Activated T-helper 2 cell treated with anti-CD3 and anti-CD28 coated beads, Interferon-gamma antibody, Interleukin-2, Interleukin-4, amounts not matched to agents 10 μg/mL and 5 μg/mL and 100 μg/mL, durations not matched to agents 14 hours and 24 hours and 36 hours (primary cell): ENCODE data around the gene GRK5. TPM values are rescaled to one million over a fixed set of nuclear protein-coding genes. Genes with fewer than 3 reads are reported as not detected.

Source experiments
- DNase-seq: peaks from one replicate; pipeline ENCODE4 v3.0.0; 2021; ENCODE audit warnings: low spot score
- H3K27ac Mint-ChIP-seq: one replicate; pipeline ENCODE4 v1.8.0; 2021; ENCODE audit warnings: mixed read lengths
- H3K27me3 Mint-ChIP-seq: one replicate; pipeline ENCODE4 v1.8.0; 2021; ENCODE audit warnings: low read depth, mixed read lengths
- H3K36me3 Mint-ChIP-seq: one replicate; pipeline ENCODE4 v1.8.0; 2021; ENCODE audit warnings: low read depth, mixed read lengths
- H3K4me1 Mint-ChIP-seq: one replicate; pipeline ENCODE4 v1.8.0; 2021; ENCODE audit warnings: low read depth, mixed read lengths
- H3K4me3 Mint-ChIP-seq: one replicate; pipeline ENCODE4 v1.8.0; 2021; ENCODE audit warnings: low read depth, mild to moderate bottlenecking, moderate library complexity, mixed read lengths
- H3K9me3 Mint-ChIP-seq: one replicate; pipeline ENCODE4 v1.8.0; 2021; ENCODE audit warnings: mixed read lengths
- intact Hi-C: fragments of 100-400 bp; cut with micrococcal nuclease; formaldehyde crosslinking; loops from one replicate; pipeline ENCODE4 v1.15.1; 2023
- total RNA-seq: library from RNA; stranded (reverse); gene quantifications from 2 replicates; pipeline ENCODE4 v1.2.3, GENCODE V29; 2022

GRK5 gene
- total RNA-seq, 1 donor from 2014 or later, result 24.4 TPM

DNA sequence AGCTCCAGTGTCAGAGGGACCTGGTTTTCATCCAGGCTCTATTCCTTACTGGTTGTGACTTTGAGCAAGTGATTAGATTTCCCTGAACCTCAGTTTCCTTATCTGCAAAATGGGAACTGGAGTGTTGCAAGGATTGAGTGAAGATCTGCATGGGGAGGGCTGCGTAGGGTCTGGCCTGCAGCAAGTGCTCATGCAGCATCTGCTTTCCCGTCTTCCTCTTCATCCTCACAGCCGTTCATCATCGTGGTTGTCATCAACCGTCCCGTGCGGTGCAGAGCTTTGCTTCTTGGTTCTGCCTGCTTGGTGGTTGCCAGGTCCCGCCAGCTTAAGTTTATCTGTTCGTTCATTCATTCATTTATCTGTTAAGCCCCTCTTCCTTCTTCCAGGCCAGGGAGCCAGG is 135.0 kb downstream of the GRK5 start:
- intact Hi-C loops, result no loop called here
- Mint-ChIP-seq H3K9me3 (no peaks in the 10 kb centered on the region), H3K27me3 (no peaks in the 10 kb centered on the region), H3K27ac (no peak overlapping the region), H3K4me3 (no peak overlapping the region), H3K4me1 (peaks cover 20% of the 10 kb centered on the region), H3K36me3 (peaks cover 8% of the 10 kb centered on the region)
- no peak for DNase-seq

DNA sequence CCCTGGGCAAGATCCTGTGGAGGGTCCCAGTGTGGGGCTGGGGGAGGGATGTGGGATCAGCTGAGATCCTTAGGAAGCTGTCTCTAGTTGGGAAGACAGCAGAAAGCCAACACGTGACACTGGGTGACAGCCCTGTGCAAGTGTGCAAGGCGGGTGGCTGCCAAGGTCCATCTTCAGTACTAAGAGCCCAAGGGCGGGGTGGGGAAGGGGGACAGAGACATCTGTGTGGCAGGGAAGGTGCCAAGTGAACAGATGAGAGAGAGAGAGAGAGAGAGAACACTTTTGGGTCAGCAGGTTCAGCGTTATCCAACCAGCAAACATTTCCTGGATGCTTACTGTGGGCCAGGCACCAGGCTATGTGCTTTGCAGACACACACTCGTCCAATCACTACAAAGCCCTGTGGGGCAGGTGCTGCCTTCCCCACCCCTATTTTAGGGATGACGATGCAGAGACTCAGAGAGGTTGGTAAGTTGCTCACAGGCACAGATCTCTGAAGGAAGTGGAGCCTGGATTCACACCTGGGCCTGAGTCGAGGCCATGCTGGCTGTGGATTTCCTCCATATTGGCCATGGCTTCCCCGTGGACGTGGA is 135.7 kb downstream of the GRK5 start:
- Mint-ChIP-seq H3K4me1 (peaks cover 20% of the 10 kb centered on the region), H3K9me3 (no peaks in the 10 kb centered on the region), H3K4me3 (no peak overlapping the region), H3K27ac (no peak overlapping the region), H3K27me3 (no peaks in the 10 kb centered on the region), H3K36me3 (peaks cover 13% of the 10 kb centered on the region)
- intact Hi-C loops, result no loop called here
- no peak for DNase-seq

DNA sequence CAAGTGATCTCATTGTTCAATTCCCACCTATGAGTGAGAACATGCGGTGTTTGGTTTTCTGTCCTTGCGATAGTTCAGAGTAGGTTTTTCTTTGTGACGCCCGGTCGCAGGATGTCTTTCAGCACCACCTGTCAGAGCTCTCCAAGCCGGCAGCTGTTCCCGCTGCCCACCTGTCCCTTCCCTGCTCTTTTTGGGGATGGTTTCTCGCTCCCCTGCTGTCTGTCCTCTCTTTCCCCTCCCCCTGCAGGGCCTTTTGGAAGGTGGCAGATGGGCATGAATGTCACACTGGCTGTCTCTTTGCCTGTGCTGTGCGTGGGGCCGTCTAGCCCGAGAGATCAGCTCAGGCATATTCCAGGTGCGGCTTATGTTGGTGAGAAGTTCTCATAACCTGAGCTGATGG is 137.0 kb downstream of the GRK5 start:
- Mint-ChIP-seq H3K27me3 (no peaks in the 10 kb centered on the region), H3K4me1 (peaks cover 22% of the 10 kb centered on the region), H3K36me3 (peaks cover 20% of the 10 kb centered on the region), H3K4me3 (no peak overlapping the region), H3K9me3 (no peaks in the 10 kb centered on the region), H3K27ac (no peak overlapping the region)
- DNase-seq, result no peak
- intact Hi-C loops, result no loop called here

DNA sequence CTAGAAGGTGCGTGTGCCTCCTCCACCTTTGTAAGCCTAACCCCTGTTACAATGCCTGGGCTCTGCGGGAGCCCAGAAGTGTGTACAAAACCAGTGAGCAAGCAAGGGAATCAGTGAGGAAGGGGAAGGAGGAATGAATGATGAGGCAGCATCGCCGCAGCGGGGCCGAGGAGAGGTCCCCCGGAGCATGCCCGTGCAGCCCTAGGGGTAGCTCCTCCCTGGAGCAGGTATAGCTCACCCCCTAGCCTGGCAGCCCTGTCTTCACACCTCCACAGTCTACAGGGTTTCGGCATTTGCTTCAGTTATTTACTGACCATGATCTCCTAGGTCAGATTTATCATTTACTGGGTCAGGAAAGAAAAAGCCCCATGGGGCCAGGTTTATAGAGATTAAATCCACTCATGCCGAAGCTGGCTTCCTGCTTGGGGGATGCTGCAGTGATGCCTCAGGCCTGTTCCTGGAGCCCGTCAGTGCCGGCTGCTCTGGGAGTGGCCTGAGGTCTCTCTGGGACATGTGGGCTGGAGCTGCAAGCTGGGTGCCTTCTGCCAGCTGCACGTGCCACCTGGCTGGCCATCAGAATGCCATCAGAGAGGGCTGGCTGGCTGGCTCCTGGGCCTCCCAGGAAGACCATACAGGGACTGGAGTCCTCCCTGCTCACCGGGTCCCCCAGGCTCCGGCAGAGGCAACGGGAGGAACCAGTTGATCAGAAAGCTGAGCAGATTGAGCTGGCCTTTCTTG is 138.9 kb downstream of the GRK5 start:
- H3K36me3 Mint-ChIP-seq, result peaks cover 35% of the 10 kb centered on the region
- H3K4me3 Mint-ChIP-seq, result no peak overlapping the region
- DNase-seq, result no peak
- H3K9me3 Mint-ChIP-seq, result peaks cover 10% of the 10 kb centered on the region
- intact Hi-C loops, result no loop called here
- no peak overlapping the region for H3K27ac Mint-ChIP-seq
- no peaks in the 10 kb centered on the region for H3K27me3 Mint-ChIP-seq
- H3K4me1 Mint-ChIP-seq, result peaks cover 16% of the 10 kb centered on the region

DNA sequence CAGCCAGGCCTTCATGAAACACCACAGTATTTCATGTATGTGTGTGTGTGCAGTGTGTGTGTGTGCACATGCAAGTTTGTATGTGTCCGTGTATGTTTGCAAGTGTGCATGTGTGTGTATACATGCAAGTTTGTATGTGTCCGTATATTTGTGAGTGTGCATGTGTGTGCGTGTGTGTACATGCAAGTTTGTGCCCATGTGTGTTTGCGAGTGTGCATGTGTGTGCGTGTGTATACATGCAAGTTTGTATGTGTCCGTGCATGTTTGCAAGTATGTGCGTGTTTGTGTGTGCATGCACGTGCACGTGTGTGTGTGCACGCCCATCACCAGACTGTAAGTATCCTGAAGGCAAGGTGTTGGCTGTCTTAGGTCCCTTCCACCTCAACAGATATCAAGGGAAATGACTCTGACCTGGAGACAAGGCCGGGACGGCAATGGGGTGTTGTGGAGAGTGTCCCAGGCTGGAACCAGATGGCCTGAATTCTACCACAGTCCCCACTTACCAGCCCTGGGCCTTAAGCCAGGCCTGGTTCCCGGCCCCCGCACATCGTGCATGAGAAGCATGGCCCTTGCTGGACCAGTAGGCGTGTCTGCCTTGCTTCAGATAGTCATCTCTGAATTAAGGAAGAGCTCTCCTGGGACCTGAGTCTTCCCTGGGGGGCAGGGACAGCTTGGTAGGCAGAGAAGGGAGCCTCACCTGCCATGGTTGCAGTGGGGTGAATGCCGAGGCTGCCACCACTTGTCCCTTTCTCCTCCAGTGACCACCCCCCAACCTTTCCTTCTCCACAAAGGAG is 140.0 kb downstream of the GRK5 start:
- peaks cover 45% of the 10 kb centered on the region for H3K36me3 Mint-ChIP-seq
- H3K4me3 Mint-ChIP-seq, result no peak overlapping the region
- H3K27ac Mint-ChIP-seq, result no peak overlapping the region
- peaks cover 21% of the 10 kb centered on the region for H3K9me3 Mint-ChIP-seq
- intact Hi-C loops, result no loop called here
- peaks cover 11% of the 10 kb centered on the region for H3K4me1 Mint-ChIP-seq
- no peak for DNase-seq
- H3K27me3 Mint-ChIP-seq, result no peaks in the 10 kb centered on the region

DNA sequence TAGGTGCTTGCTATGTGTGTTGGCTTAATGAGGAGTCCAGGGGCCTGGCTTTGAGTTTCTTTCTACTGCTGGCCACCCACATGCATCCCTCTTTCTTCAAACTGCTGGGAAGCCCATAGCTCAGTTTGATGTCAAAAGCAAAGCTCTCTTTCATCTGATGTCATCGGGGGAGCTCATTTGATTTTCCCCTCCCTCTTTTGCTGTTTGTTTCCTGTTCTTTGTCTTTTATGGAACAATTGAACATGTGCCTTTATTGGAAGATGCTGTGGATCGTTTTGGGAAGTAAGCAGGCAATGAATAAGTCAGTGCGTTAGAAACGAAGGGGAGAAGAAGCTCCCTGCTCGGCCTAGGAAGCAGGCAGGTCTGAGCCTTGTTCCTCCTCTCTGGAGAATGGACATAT is 140.7 kb downstream of the GRK5 start:
- Mint-ChIP-seq H3K4me1 (peaks cover 7% of the 10 kb centered on the region), H3K27ac (no peak overlapping the region), H3K4me3 (no peak overlapping the region), H3K36me3 (peaks cover 52% of the 10 kb centered on the region), H3K27me3 (no peaks in the 10 kb centered on the region), H3K9me3 (peaks cover 25% of the 10 kb centered on the region)
- DNase-seq, result no peak
- intact Hi-C loops, result no loop called here

DNA sequence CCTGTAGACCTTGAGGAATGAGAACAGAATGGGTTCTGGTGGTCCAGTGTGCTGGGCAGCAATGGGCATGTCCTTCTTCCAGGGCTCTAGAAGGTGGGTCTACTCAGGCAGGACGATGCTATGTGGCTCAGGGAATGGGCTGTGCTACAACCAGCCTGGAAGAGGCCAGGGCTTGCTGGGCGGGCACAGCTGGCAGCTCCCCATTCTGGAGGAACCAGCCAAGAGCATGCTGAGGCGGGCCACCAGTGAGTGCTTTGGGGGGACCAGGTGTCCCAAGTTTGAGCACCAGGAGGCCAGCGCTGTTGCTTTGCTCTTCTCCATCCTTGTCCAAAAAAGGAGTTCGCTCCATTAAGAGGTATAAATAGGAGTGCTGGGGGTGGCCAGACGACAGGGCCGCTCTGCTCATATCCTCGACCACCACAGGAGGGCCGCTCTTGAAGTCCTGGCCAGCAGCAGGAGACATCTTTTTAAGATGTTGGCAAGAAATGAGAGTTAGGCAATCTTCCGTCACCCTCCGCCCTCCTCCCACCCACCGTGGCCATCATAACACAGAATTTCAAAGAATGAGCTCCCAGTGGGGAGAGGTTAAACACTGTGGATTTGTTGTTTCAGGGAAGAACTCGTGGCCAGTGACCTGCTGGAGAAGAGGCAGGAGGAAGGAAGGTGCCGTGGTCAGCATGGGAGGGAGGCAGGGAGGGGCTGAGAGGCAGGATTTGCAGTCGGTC is 141.3 kb downstream of the GRK5 start:
- peaks cover 53% of the 10 kb centered on the region for H3K36me3 Mint-ChIP-seq
- intact Hi-C loops, result no loop called here
- no peak overlapping the region for H3K4me3 Mint-ChIP-seq
- H3K4me1 Mint-ChIP-seq, result peaks cover 7% of the 10 kb centered on the region
- H3K27ac Mint-ChIP-seq, result no peak overlapping the region
- H3K9me3 Mint-ChIP-seq, result peaks cover 29% of the 10 kb centered on the region
- DNase-seq, result no peak
- H3K27me3 Mint-ChIP-seq, result no peaks in the 10 kb centered on the region

DNA sequence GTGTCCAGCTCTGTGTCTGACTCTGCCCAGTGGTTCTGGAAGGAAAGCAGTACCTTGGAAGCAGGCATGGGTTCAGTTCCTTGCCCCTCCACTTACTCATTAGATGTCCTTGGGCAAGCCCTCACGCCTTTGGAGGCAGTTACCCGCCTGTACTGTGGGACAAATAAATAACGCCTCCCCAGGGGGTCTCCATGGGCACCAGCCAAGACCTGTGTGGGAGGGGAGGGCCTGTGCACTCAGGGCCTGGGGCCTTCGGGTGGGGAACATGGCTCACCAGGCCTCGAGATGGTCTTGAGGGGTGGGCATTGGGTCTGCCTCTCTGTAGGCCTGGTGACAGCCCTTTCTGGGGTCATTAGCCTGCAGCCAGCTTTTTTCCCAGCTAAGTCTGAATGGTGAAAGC is 142.0 kb downstream of the GRK5 start:
- DNase-seq, result no peak
- Mint-ChIP-seq H3K9me3 (peaks cover 29% of the 10 kb centered on the region), H3K27me3 (no peaks in the 10 kb centered on the region), H3K4me1 (peaks cover 5% of the 10 kb centered on the region), H3K4me3 (no peak overlapping the region), H3K36me3 (peaks cover 53% of the 10 kb centered on the region), H3K27ac (no peak overlapping the region)
- intact Hi-C loops, result no loop called here

DNA sequence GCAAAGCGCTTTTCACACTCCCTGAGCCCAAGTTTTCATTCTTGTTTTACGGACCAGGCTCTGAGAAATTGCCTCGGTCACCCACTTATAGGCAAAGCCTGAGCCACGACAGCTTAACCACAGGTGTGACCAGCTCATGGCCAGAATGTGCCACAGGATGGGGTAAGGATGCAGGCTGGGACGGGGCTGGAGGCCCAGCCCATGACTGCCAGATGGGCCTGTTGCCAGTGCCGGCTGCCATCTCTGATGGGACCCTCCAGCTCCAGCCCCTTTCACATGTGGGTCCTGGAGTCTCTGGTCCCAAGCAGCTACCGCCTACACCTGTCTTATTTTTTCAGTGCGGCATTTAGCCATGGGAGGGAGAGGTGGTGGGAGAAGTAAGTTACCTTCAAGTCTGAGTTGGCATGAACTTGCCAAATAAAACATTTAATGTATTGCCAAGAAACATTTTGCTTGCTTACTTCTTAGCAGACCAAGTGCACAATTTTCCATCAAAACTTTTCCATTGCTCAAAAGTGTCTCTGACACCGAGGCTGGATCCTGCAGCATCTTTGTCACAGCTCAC is 142.6 kb downstream of the GRK5 start:
- Mint-ChIP-seq H3K27me3 (no peaks in the 10 kb centered on the region), H3K9me3 (peaks cover 34% of the 10 kb centered on the region), H3K4me1 (peaks cover 4% of the 10 kb centered on the region), H3K4me3 (no peak overlapping the region), H3K27ac (no peak overlapping the region), H3K36me3 (peaks cover 53% of the 10 kb centered on the region)
- DNase-seq, result no peak
- intact Hi-C loops, result no loop called here

DNA sequence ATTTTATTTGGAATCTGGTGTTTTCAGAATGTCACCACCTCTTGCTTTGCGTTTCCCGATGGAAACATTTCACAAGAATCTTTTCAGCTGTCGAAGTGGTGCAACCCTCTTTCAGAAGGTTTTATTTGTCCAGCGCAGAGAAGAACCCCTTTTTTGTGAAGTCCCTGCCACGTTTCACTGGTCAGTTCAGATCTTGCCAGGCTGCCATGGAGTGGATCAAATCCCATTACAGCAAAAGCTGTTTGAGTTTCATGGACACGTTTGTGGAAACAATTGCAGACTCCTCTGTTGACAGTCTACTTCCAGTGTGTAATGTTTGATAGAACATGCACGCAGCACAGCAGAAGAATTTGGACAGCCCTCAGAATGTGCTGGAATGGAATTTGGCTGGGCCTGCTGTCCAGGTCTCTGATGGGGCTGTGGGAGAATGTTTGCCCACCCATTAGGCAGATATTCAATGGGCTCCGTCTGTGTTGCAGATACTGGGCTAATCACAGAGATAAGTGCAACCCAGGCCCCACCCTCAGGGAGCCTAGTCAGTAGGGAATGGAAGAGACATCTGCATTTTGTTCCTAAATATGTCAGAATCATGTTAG is 143.2 kb downstream of the GRK5 start:
- Mint-ChIP-seq H3K4me3 (no peak overlapping the region), H3K27ac (no peak overlapping the region), H3K36me3 (peaks cover 54% of the 10 kb centered on the region), H3K9me3 (peaks cover 40% of the 10 kb centered on the region), H3K4me1 (peaks cover 2% of the 10 kb centered on the region), H3K27me3 (no peaks in the 10 kb centered on the region)
- DNase-seq, result no peak
- intact Hi-C loops, result no loop called here

DNA sequence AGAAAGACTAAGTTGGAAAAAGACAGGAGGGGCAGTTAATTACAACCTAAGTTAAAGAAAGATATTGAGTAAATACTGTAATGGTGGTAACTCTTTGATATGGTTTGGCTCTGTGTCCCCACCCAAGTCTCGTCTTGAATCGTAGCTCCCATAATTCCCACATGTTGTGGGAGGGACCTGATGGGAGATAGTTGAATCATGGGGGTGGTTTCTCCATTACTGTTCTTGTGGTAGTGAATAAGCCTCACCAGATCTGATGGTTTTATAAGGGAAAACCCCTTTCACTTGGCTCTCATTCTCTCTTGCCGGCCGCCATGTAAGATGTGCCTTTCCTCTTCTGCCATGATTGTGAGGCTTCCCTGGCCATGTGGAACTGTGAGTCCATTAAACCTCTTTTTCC is 143.8 kb downstream of the GRK5 start:
- intact Hi-C loops, result no loop called here
- H3K36me3 Mint-ChIP-seq, result peaks cover 60% of the 10 kb centered on the region
- no peak overlapping the region for H3K4me3 Mint-ChIP-seq
- H3K9me3 Mint-ChIP-seq, result peaks cover 46% of the 10 kb centered on the region
- H3K27ac Mint-ChIP-seq, result no peak overlapping the region
- H3K27me3 Mint-ChIP-seq, result no peaks in the 10 kb centered on the region
- DNase-seq, result no peak
- peaks cover 2% of the 10 kb centered on the region for H3K4me1 Mint-ChIP-seq

DNA sequence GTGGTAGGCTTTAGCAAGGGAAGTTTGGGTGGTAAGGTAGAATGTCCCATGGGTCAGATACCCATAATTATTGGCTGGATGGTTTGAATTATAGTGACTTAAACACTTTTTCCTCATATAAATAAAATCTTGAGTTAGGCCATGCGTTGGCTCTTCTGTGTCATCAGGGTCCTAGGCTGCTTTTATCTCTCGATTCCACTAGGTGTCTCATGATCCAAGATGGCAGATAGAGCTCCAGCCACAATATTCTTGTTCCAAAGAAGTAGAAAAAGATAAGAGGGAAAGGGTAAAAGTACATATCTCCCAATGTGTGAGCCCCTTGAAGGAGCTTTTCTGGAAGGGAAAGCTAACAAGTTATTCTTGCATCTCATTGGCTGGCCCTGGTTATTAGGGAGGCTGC is 144.7 kb downstream of the GRK5 start:
- H3K36me3 Mint-ChIP-seq, result peaks cover 67% of the 10 kb centered on the region
- intact Hi-C loops, result no loop called here

More for the DNA sequence above, 144.7 kb downstream of the GRK5 start:
- Mint-ChIP-seq H3K9me3 (peaks cover 55% of the 10 kb centered on the region), H3K27me3 (no peaks in the 10 kb centered on the region), H3K4me1 (peaks cover 2% of the 10 kb centered on the region), H3K27ac (no peak overlapping the region), H3K4me3 (no peak overlapping the region)
- no peak for DNase-seq
